GM23248 (cell line): ENCODE data around the gene RHBDF2. TPM values are rescaled to one million over a fixed set of nuclear protein-coding genes. Genes with fewer than 3 reads are reported as not detected.

Experiments
- DNase-seq: peaks from one replicate; pipeline ENCODE4 v3.0.0-alpha.2; 2015
- H2AFZ ChIP-seq: fragments of 200-600 bp; sonication (generic); 2 replicates; pipeline ENCODE4 v1.6.1; 2016; ENCODE audit warnings: antibody characterized with exemption
- H3F3A ChIP-seq: fragments of 200-600 bp; sonication (generic); 2 replicates; pipeline ENCODE4 v1.6.1; 2016; ENCODE audit warnings: mild to moderate bottlenecking, antibody characterized with exemption, mixed run types; ENCODE audit not compliant: insufficient read depth
- H3K27ac ChIP-seq: fragments of 200-600 bp; sonication (generic); 2 replicates; pipeline ENCODE4 v1.5.1; 2016; ENCODE audit warnings: mild to moderate bottlenecking
- H3K27me3 ChIP-seq: fragments of 200-600 bp; sonication (generic); replicated peaks from 2 replicates; pipeline ENCODE4 v1.6.1; 2016; ENCODE audit warnings: mild to moderate bottlenecking; ENCODE audit not compliant: insufficient read depth
- H3K36me3 ChIP-seq: fragments of 200-600 bp; sonication (generic); 2 replicates; pipeline ENCODE4 v1.6.1; 2016; ENCODE audit warnings: low read depth, mild to moderate bottlenecking
- H3K4me1 ChIP-seq: fragments of 200-600 bp; sonication (generic); 2 replicates; pipeline ENCODE4 v1.6.1; 2016; ENCODE audit warnings: mild to moderate bottlenecking; ENCODE audit not compliant: insufficient read depth
- H3K4me2 ChIP-seq: fragments of 200-600 bp; sonication (generic); one replicate; pipeline ENCODE4 v1.6.1; 2016; ENCODE audit warnings: mild to moderate bottlenecking; ENCODE audit not compliant: unreplicated experiment
- H3K4me3 ChIP-seq: fragments of 200-600 bp; sonication (generic); 2 replicates; pipeline ENCODE4 v1.5.1; 2016; ENCODE audit warnings: mild to moderate bottlenecking
- H3K79me2 ChIP-seq: fragments of 200-600 bp; sonication (generic); 2 replicates; pipeline ENCODE4 v1.6.1; 2016; ENCODE audit warnings: mild to moderate bottlenecking; ENCODE audit not compliant: insufficient read depth
- H3K9ac ChIP-seq: fragments of 200-600 bp; sonication (generic); 2 replicates; pipeline ENCODE4 v1.6.1; 2016; ENCODE audit warnings: mild to moderate bottlenecking
- H3K9me2 ChIP-seq: fragments of 200-600 bp; sonication (generic); 2 replicates; pipeline ENCODE4 v1.6.1; 2016; ENCODE audit warnings: mixed run types, mild to moderate bottlenecking, moderate library complexity; ENCODE audit not compliant: insufficient read depth
- H3K9me3 ChIP-seq: fragments of 200-600 bp; sonication (generic); one replicate; pipeline ENCODE4 v1.6.1; 2017; ENCODE audit warnings: low read depth
- H4K20me1 ChIP-seq: fragments of 200-600 bp; sonication (generic); 2 replicates; pipeline ENCODE4 v1.6.0; 2016; ENCODE audit not compliant: insufficient read depth
- EZH2 ChIP-seq: fragments of 200-600 bp; sonication (generic); IDR thresholded peaks from 2 replicates; pipeline ENCODE4 v1.6.1; 2018; ENCODE audit warnings: antibody characterized with exemption, mild to moderate bottlenecking; ENCODE audit not compliant: insufficient read depth, poor library complexity, severe bottlenecking
- EZH2phosphoT487 ChIP-seq: fragments of 200-600 bp; sonication (generic); IDR thresholded peaks from 2 replicates; pipeline ENCODE4 v1.6.1; 2018; ENCODE audit warnings: antibody characterized with exemption, moderate library complexity, mild to moderate bottlenecking, low read depth; ENCODE audit not compliant: insufficient read depth
- WGBS, 2 experiments: methylation state at CpG; one replicate each; pipeline ENCODE4 v1.1.6; 2015 to 2017; ENCODE audit warnings: low lambda C conversion rate in 2 of 2, low coverage in 1 of 2; ENCODE audit errors: missing lambda C conversion rate in 2 of 2; 5-methylcytosine and 5-hydroxymethylcytosine counted together
- in situ Hi-C: fragments of 300-500 bp; cut with MboI; formaldehyde crosslinking; loops from 2 replicates; pipeline ENCODE4 v1.15.0; 2020
- polyA plus RNA-seq: library from polyadenylated mRNA; unstranded; fragments of >200 nt; fragmentation: Nextera tagmentation; extraction: Ambion mirVana; gene quantifications from 2 replicates; pipeline ENCODE4 v1.2.1, GENCODE V29; 2016
- total RNA-seq: library from RNA; depleted of rRNA; stranded (reverse); fragments of >200 nt; shearing (Covaris generic); gene quantifications from 2 replicates; pipeline ENCODE4 v1.2.3, GENCODE V29; 2014

The RHBDF2 gene
- total and polyA plus RNA-seq, 2 experiments from 2014 or later: 8.9 to 12.7 TPM

DNA sequence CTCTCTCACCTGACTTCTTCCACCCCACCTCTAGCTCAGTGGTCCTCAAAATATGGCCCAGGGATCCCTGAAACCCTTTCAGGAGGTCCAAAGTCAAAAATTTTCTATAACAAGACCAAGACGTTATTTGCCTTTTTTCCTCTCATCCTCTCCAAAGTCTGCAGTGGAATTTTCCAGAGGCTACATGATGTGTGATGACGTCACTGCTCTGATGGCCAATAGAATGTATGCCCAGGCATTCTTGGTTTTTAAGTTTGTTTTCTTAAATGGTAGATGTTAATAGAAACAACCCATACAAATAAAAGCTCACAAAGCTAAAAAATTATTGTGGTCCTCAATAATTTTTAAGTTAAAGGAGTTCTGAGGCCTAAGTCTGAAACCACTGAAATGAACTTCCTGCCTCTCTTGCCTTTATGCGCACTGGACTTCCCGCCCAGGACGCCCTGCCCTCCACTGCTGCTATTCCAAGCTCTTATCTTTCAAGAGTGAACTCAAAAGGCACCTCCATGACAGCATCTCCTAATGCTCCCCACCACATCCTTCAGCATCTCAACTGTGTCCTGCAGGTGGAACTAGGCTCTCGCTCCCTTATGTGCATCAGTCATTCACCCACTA is 61.8 kb downstream of the RHBDF2 start:
- peaks cover 23% of the 10 kb centered on the region; the same call in 1 of the 2 replicates for H4K20me1 ChIP-seq
- H3K79me2 ChIP-seq: peaks cover 100% of the 10 kb centered on the region
- DNase-seq: no peak
- H3K27me3 ChIP-seq: no peaks in the 10 kb centered on the region
- no peaks in the 10 kb centered on the region for H3K36me3 ChIP-seq
- H2AFZ ChIP-seq: no peak overlapping the region
- H3K9me3 ChIP-seq: no peaks in the 10 kb centered on the region
- H3K9ac ChIP-seq: no peak overlapping the region
- H3K27ac ChIP-seq: no peak overlapping the region
- H3F3A ChIP-seq: peaks cover 9% of the 10 kb centered on the region; the same call in 1 of the 2 replicates
- TF ChIP-seq EZH2 (no peak), EZH2phosphoT487 (no peak)
- H3K4me2 ChIP-seq: no peak overlapping the region
- H3K9me2 ChIP-seq: no peaks in the 10 kb centered on the region
- H3K4me3 ChIP-seq: no peak overlapping the region
- peaks cover 14% of the 10 kb centered on the region for H3K4me1 ChIP-seq
- in situ Hi-C loops: no loop called here
- 90 to 91% methylated on average over 6 of the region's 6 CpGs for WGBS, 2 experiments

- TF ChIP-seq EZH2phosphoT487 (no peak), EZH2 (no peak)
- Histone ChIP-seq H3K27me3 (no peaks in the 10 kb centered on the region), H3K4me3 (no peak overlapping the region), H3K4me1 (peaks cover 9% of the 10 kb centered on the region; the same call in 1 of the 2 replicates), H3K9me2 (no peaks in the 10 kb centered on the region), H3K9me3 (no peaks in the 10 kb centered on the region), H3F3A (peaks cover 5% of the 10 kb centered on the region; the same call in 1 of the 2 replicates), H3K27ac (no peak overlapping the region), H3K9ac (no peak overlapping the region), H3K79me2 (peaks cover 100% of the 10 kb centered on the region), H3K4me2 (no peak overlapping the region), H3K36me3 (no peaks in the 10 kb centered on the region), H4K20me1 (peaks cover 23% of the 10 kb centered on the region; the same call in 1 of the 2 replicates), H2AFZ (no peak overlapping the region)
- 88 to 90% methylated on average over 9 of the region's 9 CpGs for WGBS, 2 experiments
- no peak for DNase-seq
- in situ Hi-C loops: no loop called here
These were observed 62.3 kb downstream of the RHBDF2 start for GRCh38 chr17:76438906-76439305.

- H3F3A ChIP-seq: no peaks in the 10 kb centered on the region
- no peak overlapping the region for H3K27ac ChIP-seq
- H3K4me3 ChIP-seq: no peak overlapping the region
- in situ Hi-C loops: no loop called here
- peaks cover 27% of the 10 kb centered on the region; the same call in 1 of the 2 replicates for H4K20me1 ChIP-seq
- no peaks in the 10 kb centered on the region for H3K36me3 ChIP-seq
- no peak for DNase-seq
- 68% methylated on average over 13 of the region's 13 CpGs for WGBS, 2 experiments
- no peak overlapping the region for H3K9ac ChIP-seq
- TF ChIP-seq EZH2phosphoT487: no peak
- no peak for TF ChIP-seq EZH2
- no peaks in the 10 kb centered on the region for H3K9me2 ChIP-seq
- no peaks in the 10 kb centered on the region for H3K9me3 ChIP-seq
- peaks cover 100% of the 10 kb centered on the region for H3K79me2 ChIP-seq
- no peak overlapping the region for H3K4me2 ChIP-seq
- H3K27me3 ChIP-seq: no peaks in the 10 kb centered on the region
- H2AFZ ChIP-seq: no peak overlapping the region
- peaks cover 4% of the 10 kb centered on the region; the same call in 1 of the 2 replicates for H3K4me1 ChIP-seq
These were observed 63.5 kb downstream of the RHBDF2 start for GRCh38 chr17:76437467-76438402.

DNA sequence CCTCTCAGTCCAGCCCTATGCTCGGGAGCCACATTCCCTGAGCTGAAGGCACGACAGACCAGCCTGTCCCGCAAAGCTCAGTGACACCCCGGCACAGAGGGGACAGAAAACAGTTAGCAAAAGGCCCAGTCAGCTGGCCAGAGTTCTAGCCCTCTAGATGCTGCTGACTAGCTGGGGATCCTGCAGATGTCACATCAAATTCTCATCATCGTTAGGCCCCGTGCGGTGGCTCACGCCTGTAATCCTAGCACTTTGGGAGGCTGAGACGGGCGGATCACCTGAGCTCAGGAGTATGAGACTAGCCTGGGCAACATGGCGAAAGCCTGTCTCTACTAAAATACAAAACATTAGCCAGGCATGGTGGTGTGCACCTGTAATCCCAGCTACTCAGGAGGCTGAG is 65.5 kb downstream of the RHBDF2 start:
- no peaks in the 10 kb centered on the region for H3K4me1 ChIP-seq
- TF ChIP-seq EZH2phosphoT487 (no peak), EZH2 (no peak)
- no peaks in the 10 kb centered on the region for H3K9me3 ChIP-seq
- peaks cover 100% of the 10 kb centered on the region for H3K79me2 ChIP-seq
- H3K27me3 ChIP-seq: no peaks in the 10 kb centered on the region
- H3F3A ChIP-seq: no peaks in the 10 kb centered on the region
- peaks cover 24% of the 10 kb centered on the region; the same call in 1 of the 2 replicates for H4K20me1 ChIP-seq
- H3K9me2 ChIP-seq: no peaks in the 10 kb centered on the region
- no peak for DNase-seq
- no peak overlapping the region for H3K27ac ChIP-seq
- no peak overlapping the region for H2AFZ ChIP-seq
- no peak overlapping the region for H3K9ac ChIP-seq
- in situ Hi-C loops: no loop called here
- no peak overlapping the region for H3K4me2 ChIP-seq
- H3K4me3 ChIP-seq: no peak overlapping the region
- WGBS, 2 experiments: 95 to 98% methylated on average over 11 of the region's 11 CpGs
- H3K36me3 ChIP-seq: no peaks in the 10 kb centered on the region
